K562 (cell line): Measurements from ENCODE around the gene C22orf42.
"Not testable (repeated sequence)": the region's sequence is repeated elsewhere in the genome, so short reads cannot be mapped to it uniquely, and the experiment has no call there.

Source experiments
- CBFB ChIP-seq: sonication (generic); formaldehyde crosslinking; IDR thresholded peaks from 2 replicates; pipeline ENCODE4 v1.4.0; 2020; ENCODE audit warnings: mild to moderate bottlenecking, missing genetic modification reagents
- POLR2AphosphoS5 ChIP-seq: IDR thresholded peaks from 2 replicates; pipeline ENCODE4 v1.6.1; 2011; ENCODE audit warnings: mild to moderate bottlenecking, low read depth, low read length, moderate library complexity; ENCODE audit not compliant: control insufficient read depth, insufficient read depth
- POLR2G ChIP-seq: fragments of 200-400 bp; formaldehyde crosslinking; IDR thresholded peaks from 2 replicates; pipeline ENCODE4 v1.6.1; 2017; ENCODE audit warnings: low read depth, mild to moderate bottlenecking, antibody characterized with exemption, low read length, moderate library complexity
- PRPF4 ChIP-seq: fragments of 200-400 bp; formaldehyde crosslinking; IDR thresholded peaks from one replicate; pipeline ENCODE4 v1.6.1; 2017; ENCODE audit warnings: low read length, low read depth, mild to moderate bottlenecking; ENCODE audit not compliant: insufficient read depth, poor library complexity, severe bottlenecking
- RFX5 ChIP-seq: IDR thresholded peaks from 2 replicates; pipeline ENCODE4 v1.6.1; 2011; ENCODE audit warnings: low read depth, mild to moderate bottlenecking, improper control_type of control experiment, low read length
- SMAD3 ChIP-seq: fragments of 450-650 bp; formaldehyde crosslinking; conservative IDR thresholded peaks from 2 replicates; pipeline ENCODE4 v1.4.0; 2020; ENCODE audit warnings: mild to moderate bottlenecking
- ZBTB17 ChIP-seq: fragments of 450-650 bp; formaldehyde crosslinking; IDR thresholded peaks from 2 replicates; pipeline ENCODE4 v1.4.0; 2020; ENCODE audit warnings: mild to moderate bottlenecking
- ZNF212 ChIP-seq: fragments of 450-650 bp; formaldehyde crosslinking; IDR thresholded peaks from 2 replicates; pipeline ENCODE4 v1.4.0; 2020; ENCODE audit warnings: mild to moderate bottlenecking
- ZNF24 ChIP-seq: fragments of 450-650 bp; IDR thresholded peaks from 2 replicates; pipeline ENCODE4 v1.6.1; 2016
- ZNF79 ChIP-seq: fragments of 250-450 bp; sonication (Bioruptor Pico); IDR thresholded peaks from 2 replicates; pipeline ENCODE4 v1.4.0; 2020; ENCODE audit warnings: low read depth, mild to moderate bottlenecking, moderate library complexity
- TF ChIP-seq, protein P1 (sequence below), 3 experiments: IDR thresholded peaks in 2 of 3; conservative IDR thresholded peaks in 1 of 3; 2 replicates each; pipeline ENCODE4 v1.5.1; 2011 to 2012; ENCODE audit warnings: low read length in 3 of 3, mild to moderate bottlenecking in 3 of 3, control low read depth in 2 of 3, improper control_type of control experiment in 1 of 3, inconsistent platforms in 1 of 3, low read depth in 1 of 3, mixed read lengths in 1 of 3, moderate library complexity in 1 of 3; ENCODE audit not compliant: insufficient read depth in 2 of 3
- TF ChIP-seq, protein P2 (sequence below): fragments of 450-650 bp; IDR thresholded peaks from 2 replicates; pipeline ENCODE4 v1.6.1; 2018; ENCODE audit not compliant: partially characterized antibody

DNA sequence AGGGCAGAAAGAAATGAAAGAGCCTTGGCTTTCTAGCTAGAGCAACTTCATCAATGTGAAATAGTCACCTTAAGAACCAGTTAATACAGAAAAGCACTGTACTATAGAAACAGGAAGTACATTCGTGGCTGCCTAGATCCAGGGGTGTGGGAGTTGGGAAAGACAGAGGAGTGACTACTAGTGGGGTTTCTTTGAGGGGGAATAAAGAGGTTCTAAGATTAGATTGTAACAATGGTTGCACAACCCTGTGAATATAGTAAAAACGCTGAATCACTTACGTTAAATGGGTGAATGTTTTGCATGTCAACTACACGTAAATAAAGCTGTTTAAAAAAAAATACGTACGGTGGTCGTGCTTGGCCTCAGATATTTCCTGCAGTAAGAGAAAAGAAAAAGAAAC, 8.5 kb downstream of the C22orf42 start:
- TF ChIP-seq, protein P1, sequence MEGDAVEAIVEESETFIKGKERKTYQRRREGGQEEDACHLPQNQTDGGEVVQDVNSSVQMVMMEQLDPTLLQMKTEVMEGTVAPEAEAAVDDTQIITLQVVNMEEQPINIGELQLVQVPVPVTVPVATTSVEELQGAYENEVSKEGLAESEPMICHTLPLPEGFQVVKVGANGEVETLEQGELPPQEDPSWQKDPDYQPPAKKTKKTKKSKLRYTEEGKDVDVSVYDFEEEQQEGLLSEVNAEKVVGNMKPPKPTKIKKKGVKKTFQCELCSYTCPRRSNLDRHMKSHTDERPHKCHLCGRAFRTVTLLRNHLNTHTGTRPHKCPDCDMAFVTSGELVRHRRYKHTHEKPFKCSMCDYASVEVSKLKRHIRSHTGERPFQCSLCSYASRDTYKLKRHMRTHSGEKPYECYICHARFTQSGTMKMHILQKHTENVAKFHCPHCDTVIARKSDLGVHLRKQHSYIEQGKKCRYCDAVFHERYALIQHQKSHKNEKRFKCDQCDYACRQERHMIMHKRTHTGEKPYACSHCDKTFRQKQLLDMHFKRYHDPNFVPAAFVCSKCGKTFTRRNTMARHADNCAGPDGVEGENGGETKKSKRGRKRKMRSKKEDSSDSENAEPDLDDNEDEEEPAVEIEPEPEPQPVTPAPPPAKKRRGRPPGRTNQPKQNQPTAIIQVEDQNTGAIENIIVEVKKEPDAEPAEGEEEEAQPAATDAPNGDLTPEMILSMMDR (IDR thresholded peaks at IDR 0.05 in 2 of 3, conservative IDR thresholded peaks at IDR 0.05 in 1 of 3; ENCODE audit: insufficient read depth in 2 of 3, low read depth in 1 of 3, low read length in 3 of 3), result not testable (repeated sequence)
- TF ChIP-seq ZNF79 (CRISPR knock-in tag); RFX5; CBFB (CRISPR knock-in tag); POLR2AphosphoS5; ZNF212 (CRISPR knock-in tag); ZNF24; ZBTB17 (CRISPR knock-in tag); PRPF4; POLR2G; SMAD3 (CRISPR knock-in tag): not testable (repeated sequence)
- TF ChIP-seq, protein P2, sequence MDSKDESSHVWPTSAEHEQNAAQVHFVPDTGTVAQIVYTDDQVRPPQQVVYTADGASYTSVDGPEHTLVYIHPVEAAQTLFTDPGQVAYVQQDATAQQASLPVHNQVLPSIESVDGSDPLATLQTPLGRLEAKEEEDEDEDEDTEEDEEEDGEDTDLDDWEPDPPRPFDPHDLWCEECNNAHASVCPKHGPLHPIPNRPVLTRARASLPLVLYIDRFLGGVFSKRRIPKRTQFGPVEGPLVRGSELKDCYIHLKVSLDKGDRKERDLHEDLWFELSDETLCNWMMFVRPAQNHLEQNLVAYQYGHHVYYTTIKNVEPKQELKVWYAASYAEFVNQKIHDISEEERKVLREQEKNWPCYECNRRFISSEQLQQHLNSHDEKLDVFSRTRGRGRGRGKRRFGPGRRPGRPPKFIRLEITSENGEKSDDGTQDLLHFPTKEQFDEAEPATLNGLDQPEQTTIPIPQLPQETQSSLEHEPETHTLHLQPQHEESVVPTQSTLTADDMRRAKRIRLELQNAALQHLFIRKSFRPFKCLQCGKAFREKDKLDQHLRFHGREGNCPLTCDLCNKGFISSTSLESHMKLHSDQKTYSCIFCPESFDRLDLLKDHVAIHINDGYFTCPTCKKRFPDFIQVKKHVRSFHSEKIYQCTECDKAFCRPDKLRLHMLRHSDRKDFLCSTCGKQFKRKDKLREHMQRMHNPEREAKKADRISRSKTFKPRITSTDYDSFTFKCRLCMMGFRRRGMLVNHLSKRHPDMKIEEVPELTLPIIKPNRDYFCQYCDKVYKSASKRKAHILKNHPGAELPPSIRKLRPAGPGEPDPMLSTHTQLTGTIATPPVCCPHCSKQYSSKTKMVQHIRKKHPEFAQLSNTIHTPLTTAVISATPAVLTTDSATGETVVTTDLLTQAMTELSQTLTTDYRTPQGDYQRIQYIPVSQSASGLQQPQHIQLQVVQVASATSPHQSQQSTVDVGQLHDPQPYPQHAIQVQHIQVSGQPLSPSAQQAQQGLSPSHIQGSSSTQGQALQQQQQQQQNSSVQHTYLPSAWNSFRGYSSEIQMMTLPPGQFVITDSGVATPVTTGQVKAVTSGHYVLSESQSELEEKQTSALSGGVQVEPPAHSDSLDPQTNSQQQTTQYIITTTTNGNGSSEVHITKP, result not testable (repeated sequence)
